Right lobe of liver (tissue), 6 donors: ENCODE data around the gene INSYN1. TPM values are rescaled to one million over a fixed set of nuclear protein-coding genes. Genes with fewer than 3 reads are reported as not detected.

Source experiments
- ATAC-seq, 4 donors: fragments of 200-7000 bp; cut with Tn5 transposase; one replicate each; pipeline ENCODE4 v1.9.1; 2020; ENCODE audit warnings: mild to moderate bottlenecking in 4 of 4, moderate library complexity in 4 of 4
- DNase-seq, 3 donors: peaks; one replicate each; pipeline ENCODE4 v3.0.0-alpha.2; 2020
- H3K27ac ChIP-seq, 3 donors: fragments of 200-600 bp; one replicate each; pipeline ENCODE4 v1.8.0; 2022
- H3K27me3 ChIP-seq, 2 donors: fragments of 200-600 bp; one replicate each; pipeline ENCODE4 v1.8.0; 2022
- H3K36me3 ChIP-seq, 4 donors: fragments of 200-600 bp; sonication (generic) in 1 of 4; one replicate each; pipeline versions ENCODE4 v1.5.1 to v1.8.0; 2017 to 2022; ENCODE audit warnings: control low read depth in 1 of 4
- H3K4me1 ChIP-seq, 4 donors: fragments of 200-600 bp; sonication (generic) in 1 of 4; one replicate each; pipeline versions ENCODE4 v1.5.1 to v1.8.0; 2017 to 2022; ENCODE audit warnings: control low read depth in 1 of 4
- H3K4me3 ChIP-seq, 3 donors: fragments of 200-600 bp; one replicate each; pipeline ENCODE4 v1.8.0; 2022
- H3K9me3 ChIP-seq, 4 donors: fragments of 200-600 bp; sonication (generic) in 1 of 4; one replicate each; pipeline versions ENCODE4 v1.5.1 to v1.8.0; 2017 to 2022; ENCODE audit warnings: control low read depth in 1 of 4
- CTCF ChIP-seq, 4 donors: fragments of 200-600 bp in 3 of 4; fragments of 450-650 bp in 1 of 4; IDR thresholded peaks; one replicate each; pipeline versions ENCODE4 v1.5.1 to v1.8.0; 2016 to 2022; ENCODE audit warnings: antibody characterized with exemption in 4 of 4, mild to moderate bottlenecking in 2 of 4
- POLR2A ChIP-seq: fragments of 450-650 bp; IDR thresholded peaks from one replicate; pipeline ENCODE4 v1.6.1; 2017; ENCODE audit warnings: antibody characterized with exemption, mild to moderate bottlenecking
- WGBS: methylation state at CpG from one replicate; pipeline ENCODE4 v1.1.6; 2018; ENCODE audit warnings: low coverage, low lambda C conversion rate; ENCODE audit not compliant: insufficient coverage; ENCODE audit errors: missing lambda C conversion rate; 5-methylcytosine and 5-hydroxymethylcytosine counted together
- intact Hi-C, 2 donors: fragments of 100-400 bp; cut with DNase I; formaldehyde crosslinking; loops; one replicate each; pipeline versions ENCODE4 v1.11.2 to v1.14.1; 2022
- total RNA-seq, 6 experiments: library from RNA; depleted of rRNA in 2 of 6; stranded (reverse); fragments of >200 nt in 2 of 6; fragmentation: NEBNext Ultra II Directional in 3 of 6; extraction: Animal tissue kit (Norgen Biotek cat#: 25700) in 3 of 6; gene quantifications; one replicate each; pipeline versions ENCODE4 v1.1.0 to v1.2.4, GENCODE V29; 2016 to 2023
- donor health status: DM: no; HTN: yes; CAD: no.
- donor health status: DM: no; HTN: no; CAD: no.
- donor health status: DM: no; HTN: no; CAD: no.
- donor health status: DM: no; HTN: yes; CAD: no.
- donor health status: DM: no; HTN: yes; CAD: no.

Gene INSYN1
- total RNA-seq, 6 experiments from 2014 or later, result 0.25 to 0.68 (median 0.32) TPM

GRCh38 chr15:73723191-73723590 lies 30.0 kb downstream of the INSYN1 start:
- no peaks in the 10 kb centered on the region for H3K4me1 ChIP-seq
- 54% methylated on average over 4 of the region's 4 CpGs for WGBS

GRCh38 chr15:73722425-73722824 lies 30.7 kb downstream of the INSYN1 start:
- no peaks in the 10 kb centered on the region for H3K4me1 ChIP-seq
- intact Hi-C loops, result no loop called here
- no peaks in the 10 kb centered on the region for H3K9me3 ChIP-seq
- no peaks in the 10 kb centered on the region for H3K36me3 ChIP-seq
- H3K4me3 ChIP-seq, result no peak overlapping the region
- no CpG with 5 or more reads among the region's 3 CpGs for WGBS
- DNase-seq (no peak), ATAC-seq (no peak)
- H3K27me3 ChIP-seq, result no peaks in the 10 kb centered on the region
- TF ChIP-seq CTCF (IDR thresholded peaks at IDR 0.05) (no peak), POLR2A (no peak)
- H3K27ac ChIP-seq, result no peak overlapping the region

More at GRCh38 chr15:73723191-73723590, 30.0 kb downstream of the INSYN1 start:
- Histone ChIP-seq H3K27ac (no peak overlapping the region), H3K36me3 (no peaks in the 10 kb centered on the region), H3K9me3 (no peaks in the 10 kb centered on the region), H3K4me3 (no peak overlapping the region), H3K27me3 (no peaks in the 10 kb centered on the region)
- ATAC-seq (no peak), DNase-seq (no peak)
- TF ChIP-seq POLR2A (no peak), CTCF (IDR thresholded peaks at IDR 0.05) (no peak)
- intact Hi-C loops, result no loop called here

GRCh38 chr15:73718694-73719093 lies 34.5 kb downstream of the INSYN1 start:
- Histone ChIP-seq H3K9me3 (no peaks in the 10 kb centered on the region), H3K4me1 (no peaks in the 10 kb centered on the region), H3K4me3 (no peak overlapping the region), H3K27ac (no peak overlapping the region), H3K36me3 (peaks cover 0 to 2% (median under 1%) of the 10 kb centered on the region in 4 donors), H3K27me3 (no peaks in the 10 kb centered on the region)
- intact Hi-C loops, result no loop called here
- ATAC-seq (peak in 1 of 4 donors; percentile 20), DNase-seq (no peak)
- 57% methylated on average over 4 of the region's 4 CpGs for WGBS
- no peak for TF ChIP-seq POLR2A
- TF ChIP-seq CTCF (IDR thresholded peaks at IDR 0.05), result no peak

- no peaks in the 10 kb centered on the region for H3K9me3 ChIP-seq
- no peak overlapping the region for H3K27ac ChIP-seq
- peaks cover 0 to 10% (median 2%) of the 10 kb centered on the region in 4 donors for H3K36me3 ChIP-seq
- intact Hi-C loops, result no loop called here
- no peak overlapping the region for H3K4me3 ChIP-seq
- no peaks in the 10 kb centered on the region for H3K27me3 ChIP-seq
- ATAC-seq, result no peak
- no peak for DNase-seq
- TF ChIP-seq POLR2A (no peak), CTCF (IDR thresholded peaks at IDR 0.05) (peak in 1 of 4 donors; percentile 6)
- WGBS, result 33% methylated on average over 2 of the region's 11 CpGs
- no peaks in the 10 kb centered on the region for H3K4me1 ChIP-seq
Observed at GRCh38 chr15:73717802-73718201, 35.3 kb downstream of the INSYN1 start.

- intact Hi-C loops, result no loop called here
- Histone ChIP-seq H3K36me3 (peaks cover 0 to 11% (median 3%) of the 10 kb centered on the region in 4 donors), H3K4me1 (no peaks in the 10 kb centered on the region), H3K4me3 (no peak overlapping the region), H3K9me3 (no peaks in the 10 kb centered on the region), H3K27ac (no peak overlapping the region), H3K27me3 (no peaks in the 10 kb centered on the region)
- no peak for TF ChIP-seq POLR2A
- no peak for TF ChIP-seq CTCF (IDR thresholded peaks at IDR 0.05)
- ATAC-seq (no peak), DNase-seq (no peak)
- 72% methylated on average over 3 of the region's 3 CpGs for WGBS
Observed at GRCh38 chr15:73717206-73717605, 35.9 kb downstream of the INSYN1 start.
